Astrocyte of the cerebellum (primary cell): Measurements from ENCODE around the gene CLEC2D.
"Not testable (repeated sequence)": the region's sequence is repeated elsewhere in the genome, so short reads cannot be mapped to it uniquely, and the experiment has no call there.

Experiments
- DNase-seq: peaks from one replicate; pipeline ENCODE4 v3.0.0-alpha.2; 2011; ENCODE audit warnings: low read depth
- H3K4me3 ChIP-seq: 2 replicates; pipeline ENCODE4 v1.5.1; 2011; ENCODE audit warnings: mild to moderate bottlenecking, low read depth, low read length, moderate library complexity
- CTCF ChIP-seq: IDR thresholded peaks from 2 replicates; pipeline ENCODE4 v1.5.1; 2012; ENCODE audit warnings: low read length, low read depth, moderate library complexity, mild to moderate bottlenecking; ENCODE audit errors: missing control alignments
- in situ Hi-C: cut with HindIII; loops from 2 replicates; pipeline ENCODE4 v1.10.0; 2017; ENCODE audit warnings: low sequenced_read_pairs

Gene CLEC2D

GRCh38 chr12:9707864-9708808 is 38.6 kb downstream of the CLEC2D start:
- peak; percentile 29 for DNase-seq
- peak; percentile 90 for TF ChIP-seq CTCF
- H3K4me3 ChIP-seq: no peak overlapping the region
- in situ Hi-C loops: no loop called here

DNA sequence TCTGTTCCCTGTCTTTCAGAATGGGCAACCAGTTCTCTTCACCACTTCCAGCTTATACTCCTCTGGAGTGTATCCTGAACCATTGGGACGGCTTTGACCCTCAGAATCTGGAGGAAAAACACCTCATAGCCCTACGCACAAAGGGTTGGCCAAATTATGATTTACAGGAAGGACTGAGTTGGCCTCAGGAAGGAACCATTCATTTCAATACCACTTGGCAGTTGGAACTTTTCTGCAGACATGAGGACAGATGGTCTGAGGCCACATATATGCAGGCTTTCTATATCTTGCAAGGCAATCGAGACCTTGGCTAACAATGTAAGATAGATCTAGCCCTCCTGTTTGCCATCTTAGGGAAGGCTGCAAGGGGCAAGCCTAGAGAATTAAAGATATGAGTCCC is 39.3 kb downstream of the CLEC2D start:
- no peak for DNase-seq
- TF ChIP-seq CTCF: no peak
- no peak overlapping the region for H3K4me3 ChIP-seq
- in situ Hi-C loops: no loop called here

DNA sequence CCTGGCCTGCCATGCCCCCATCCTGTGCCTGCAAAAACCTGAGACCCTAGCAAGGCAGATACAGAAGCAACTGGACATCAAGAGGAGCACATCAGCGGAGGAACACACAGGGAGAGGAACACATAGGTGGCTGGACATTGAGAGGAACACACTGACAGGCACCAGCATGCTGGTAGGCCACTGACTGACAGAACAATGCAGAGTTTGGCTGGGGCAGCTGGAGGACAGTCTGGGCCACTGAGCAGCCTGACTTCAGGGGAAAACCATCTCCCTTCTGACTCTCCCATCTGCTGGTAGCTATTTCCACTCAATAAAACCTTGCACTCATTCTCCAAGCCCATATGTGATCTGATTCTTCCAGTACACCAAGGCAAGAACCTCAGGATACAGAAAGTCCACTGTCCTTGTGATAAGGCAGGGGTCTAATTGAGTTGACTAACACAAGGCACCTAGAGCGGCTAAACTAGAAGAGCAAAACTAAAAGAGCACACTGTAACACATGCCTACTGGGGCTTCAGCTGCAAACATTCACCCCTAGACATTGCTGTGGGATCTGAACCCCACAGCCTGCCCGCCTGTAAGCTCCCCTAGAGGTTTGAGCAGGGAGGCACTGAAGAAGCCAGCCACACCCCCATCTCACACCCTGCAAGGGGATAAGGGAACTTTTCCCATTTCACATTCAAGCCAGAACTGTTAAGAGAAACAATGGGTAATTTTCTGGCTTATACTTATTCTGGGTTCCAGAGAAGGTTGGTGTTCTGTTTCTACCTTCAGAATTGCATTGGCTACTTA is 41.3 kb downstream of the CLEC2D start:
- no peak for DNase-seq
- in situ Hi-C loops: no loop called here
- H3K4me3 ChIP-seq: no peak overlapping the region
- TF ChIP-seq CTCF: no peak

DNA sequence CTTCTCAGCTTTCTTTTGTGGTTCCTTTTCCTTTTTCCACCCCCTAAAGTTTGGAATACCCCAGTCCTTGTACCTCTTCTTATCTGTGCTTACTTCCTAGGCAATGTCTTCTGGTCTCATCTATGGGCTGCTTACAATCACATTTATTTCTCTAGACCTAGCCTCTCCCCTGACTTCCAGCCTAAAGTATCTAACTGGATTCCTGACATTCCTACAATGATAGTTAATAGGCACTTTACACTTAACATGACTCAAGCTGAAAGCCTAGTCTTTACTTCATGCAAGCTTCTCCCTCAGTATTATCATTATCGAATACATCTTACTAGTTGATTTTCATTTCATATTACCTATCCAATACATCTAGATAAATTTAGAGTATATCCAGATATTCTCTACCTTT is 42.2 kb downstream of the CLEC2D start:
- no peak overlapping the region for H3K4me3 ChIP-seq
- no peak for DNase-seq
- no peak for TF ChIP-seq CTCF
- in situ Hi-C loops: no loop called here

DNA sequence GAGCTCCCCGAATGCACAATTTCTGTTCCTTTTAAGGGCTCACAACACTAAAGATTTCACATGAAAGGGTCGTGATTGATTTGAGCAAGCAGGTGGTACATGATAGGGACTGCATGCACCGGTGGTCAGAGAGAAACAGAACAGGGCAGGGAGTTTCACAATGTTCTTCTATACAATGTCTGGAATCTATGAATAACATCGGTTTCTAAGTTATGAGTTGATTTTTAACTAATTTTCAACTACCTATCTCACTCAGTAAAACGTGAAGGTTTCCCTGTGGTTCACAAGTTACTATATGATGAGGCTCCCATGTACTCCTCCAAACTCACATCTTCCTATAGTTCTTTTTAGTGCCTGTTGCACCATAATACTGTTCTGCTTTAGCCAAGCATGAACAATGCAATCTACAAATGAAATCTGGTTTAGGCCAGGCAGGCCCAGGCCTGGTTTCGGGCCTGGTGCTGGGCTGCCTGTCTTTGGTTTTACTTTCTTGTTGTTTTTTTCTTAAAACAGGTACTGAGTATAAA is 43.6 kb downstream of the CLEC2D start:
- DNase-seq, in situ Hi-C loops, H3K4me3 ChIP-seq: not testable (repeated sequence)

GRCh38 chr12:9717070-9717925 is 47.8 kb downstream of the CLEC2D start:
- H3K4me3 ChIP-seq: no peak overlapping the region
- in situ Hi-C loops: no loop called here
- no peak for DNase-seq
- TF ChIP-seq CTCF: no peak
